Kidney (tissue), 14 donors: ENCODE results near the gene ATXN7L1. TPM values are rescaled to one million over a fixed set of nuclear protein-coding genes. Genes with fewer than 3 reads are reported as not detected.
"Not testable (repeated sequence)": the region's sequence is repeated elsewhere in the genome, so short reads cannot be mapped to it uniquely, and the experiment has no call there.

Source experiments
- DNase-seq, 5 donors: peaks; one replicate each; pipeline ENCODE4 v3.0.0-alpha.2; 2013 to 2020
- FAIRE-seq: peaks from 2 replicates; lab custom pipeline; 2012; peaks lifted over from hg19 to GRCh38; lab: Jason Lieb, UNC
- H3K27ac ChIP-seq, 2 donors: one replicate each; pipeline ENCODE4 v1.7.0; 2013; ENCODE audit warnings: low read depth in 2 of 2, low read length in 2 of 2, inconsistent platforms in 1 of 2
- H3K27me3 ChIP-seq: one replicate; pipeline ENCODE4 v1.7.1; 2013; ENCODE audit warnings: low read length, inconsistent platforms; ENCODE audit not compliant: control insufficient read depth, insufficient read depth
- H3K36me3 ChIP-seq, 3 donors: one replicate each; pipeline versions ENCODE4 v1.7.0 to v1.7.1; 2013; ENCODE audit warnings: low read length in 3 of 3, control low read depth in 1 of 3, inconsistent platforms in 1 of 3; ENCODE audit not compliant: insufficient read depth in 3 of 3, control insufficient read depth in 2 of 3
- H3K4me1 ChIP-seq, 3 donors: one replicate each; pipeline versions ENCODE4 v1.7.0 to v1.7.1; 2013; ENCODE audit warnings: low read length in 3 of 3, inconsistent platforms in 1 of 3, low read depth in 1 of 3; ENCODE audit not compliant: control insufficient read depth in 2 of 3, insufficient read depth in 2 of 3
- H3K4me3 ChIP-seq, 3 donors: one replicate each; pipeline versions ENCODE4 v1.7.0 to v1.8.1; 2013; ENCODE audit warnings: low read length in 3 of 3, control low read depth in 1 of 3, inconsistent platforms in 1 of 3
- H3K9ac ChIP-seq, 3 donors: one replicate each; pipeline versions ENCODE4 v1.7.0 to v1.7.1; 2013; ENCODE audit warnings: low read length in 3 of 3, control low read depth in 1 of 3, inconsistent platforms in 1 of 3
- H3K9me3 ChIP-seq, 3 donors: one replicate each; pipeline versions ENCODE4 v1.7.0 to v1.7.1; 2013; ENCODE audit warnings: low read length in 3 of 3, control low read depth in 1 of 3, inconsistent platforms in 1 of 3; ENCODE audit not compliant: control insufficient read depth in 2 of 3, insufficient read depth in 1 of 3
- intact Hi-C: fragments of 100-400 bp; cut with DNase I; formaldehyde crosslinking; loops from one replicate; pipeline ENCODE4 v1.11.1; 2022
- polyA plus RNA-seq: library from polyadenylated mRNA; stranded (reverse); fragments of 350-450 nt; fragmentation: Illumina TruSeq; extraction: RNeasy Lipid Tissue Mini Kit (QIAGEN cat#74804); gene quantifications from one replicate; pipeline ENCODE4 v1.2.3, GENCODE V29; 2014; ENCODE audit warnings: low read depth, low replicate concordance; ENCODE audit not compliant: insufficient read depth
- total RNA-seq: library from RNA; stranded (reverse); fragmentation: NEBNext Ultra II Directional; extraction: Animal tissue kit (Norgen Biotek cat#: 25700); gene quantifications from one replicate; pipeline ENCODE4 v1.2.1, GENCODE V29; 2021
- TF ChIP-seq, protein P1 (sequence below): IDR thresholded peaks from 3 replicates; pipeline ENCODE4 v1.5.1; 2012; ENCODE audit warnings: mild to moderate bottlenecking, moderate library complexity, borderline replicate concordance; ENCODE audit not compliant: insufficient read depth; ENCODE audit errors: extremely low read depth
- donor health status: control.
- donor health status: control.
- donor health status: control.
- donor health status: control.
- donor health status: control.
- donor health status: DM: yes; HTN: yes; CAD: no.
- donor health status: Normal renal cell carcinoma (clear cell type).

Gene ATXN7L1
- total and polyA plus RNA-seq, 2 donors from 2014 or later: 12.5 to 18.5 TPM

- H3K9me3 ChIP-seq: no peaks in the 10 kb centered on the region
- DNase-seq (peak in 3 of 5 donors; percentile 20 to 54 (median 33)), FAIRE-seq (no peak)
- H3K27me3 ChIP-seq: no peaks in the 10 kb centered on the region
- intact Hi-C loops: no loop called here
- H3K36me3 ChIP-seq: no peaks in the 10 kb centered on the region
- TF ChIP-seq, protein P1, sequence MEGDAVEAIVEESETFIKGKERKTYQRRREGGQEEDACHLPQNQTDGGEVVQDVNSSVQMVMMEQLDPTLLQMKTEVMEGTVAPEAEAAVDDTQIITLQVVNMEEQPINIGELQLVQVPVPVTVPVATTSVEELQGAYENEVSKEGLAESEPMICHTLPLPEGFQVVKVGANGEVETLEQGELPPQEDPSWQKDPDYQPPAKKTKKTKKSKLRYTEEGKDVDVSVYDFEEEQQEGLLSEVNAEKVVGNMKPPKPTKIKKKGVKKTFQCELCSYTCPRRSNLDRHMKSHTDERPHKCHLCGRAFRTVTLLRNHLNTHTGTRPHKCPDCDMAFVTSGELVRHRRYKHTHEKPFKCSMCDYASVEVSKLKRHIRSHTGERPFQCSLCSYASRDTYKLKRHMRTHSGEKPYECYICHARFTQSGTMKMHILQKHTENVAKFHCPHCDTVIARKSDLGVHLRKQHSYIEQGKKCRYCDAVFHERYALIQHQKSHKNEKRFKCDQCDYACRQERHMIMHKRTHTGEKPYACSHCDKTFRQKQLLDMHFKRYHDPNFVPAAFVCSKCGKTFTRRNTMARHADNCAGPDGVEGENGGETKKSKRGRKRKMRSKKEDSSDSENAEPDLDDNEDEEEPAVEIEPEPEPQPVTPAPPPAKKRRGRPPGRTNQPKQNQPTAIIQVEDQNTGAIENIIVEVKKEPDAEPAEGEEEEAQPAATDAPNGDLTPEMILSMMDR: no peak
- H3K9ac ChIP-seq: no peak overlapping the region
- H3K27ac ChIP-seq: no peak overlapping the region
- no peaks in the 10 kb centered on the region for H3K4me1 ChIP-seq
- H3K4me3 ChIP-seq: no peak overlapping the region
Measured at GRCh38 chr7:105885387-105886111, 9.2 kb upstream of the ATXN7L1 start.

DNA sequence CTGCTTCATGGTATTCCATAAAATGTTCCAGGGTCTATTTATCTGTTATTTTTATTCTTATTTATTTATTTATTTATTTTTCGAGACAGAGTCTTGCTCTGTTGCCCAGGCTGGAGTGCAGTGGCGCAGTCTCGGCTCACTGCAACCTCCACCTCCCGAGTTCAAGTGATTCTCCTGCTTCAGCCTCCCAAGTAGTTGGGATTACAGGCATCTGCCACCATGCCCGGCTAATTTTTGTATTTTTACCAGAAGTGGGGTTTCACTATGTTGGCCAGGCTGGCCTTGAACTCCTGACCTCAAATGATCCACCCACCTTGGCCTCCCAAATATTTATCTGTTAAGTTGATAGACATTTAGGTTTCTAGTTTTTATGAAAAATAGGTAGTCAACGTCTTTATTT lies 6.8 kb upstream of the ATXN7L1 start:
- intact Hi-C loops, H3K4me3 ChIP-seq, H3K4me1 ChIP-seq, FAIRE-seq, DNase-seq, H3K27ac ChIP-seq, H3K36me3 ChIP-seq, H3K27me3 ChIP-seq, H3K9me3 ChIP-seq, H3K9ac ChIP-seq: not testable (repeated sequence)

DNA sequence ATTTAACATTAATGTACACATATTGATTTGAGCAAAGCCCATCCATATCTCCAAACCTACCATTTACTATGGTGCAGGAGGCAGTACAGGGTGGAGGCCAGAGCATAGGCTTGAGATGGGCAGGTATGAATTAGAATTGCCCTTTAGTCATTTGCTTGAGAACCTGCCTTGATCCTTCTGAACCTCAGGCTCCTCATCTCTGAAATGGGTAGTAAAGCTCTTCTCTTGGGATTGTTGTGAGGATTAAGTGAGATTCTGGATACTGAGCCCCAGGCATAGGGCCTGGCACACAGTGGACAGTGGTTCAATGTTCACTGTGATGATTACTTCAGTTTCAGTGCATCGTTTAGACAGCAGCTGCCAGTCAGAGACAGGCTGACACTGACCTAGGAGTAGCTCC lies 5.0 kb upstream of the ATXN7L1 start:
- FAIRE-seq (no peak), DNase-seq (no peak)
- Histone ChIP-seq H3K9ac (no peak overlapping the region), H3K9me3 (no peaks in the 10 kb centered on the region), H3K4me1 (peaks cover 0 to 6% (median 0%) of the 10 kb centered on the region in 3 donors), H3K36me3 (no peaks in the 10 kb centered on the region), H3K27me3 (no peaks in the 10 kb centered on the region), H3K27ac (no peak overlapping the region), H3K4me3 (no peak overlapping the region)
- intact Hi-C loops: no loop called here
- TF ChIP-seq, protein P1: no peak

- no peak for FAIRE-seq
- Histone ChIP-seq H3K9ac (no peak overlapping the region), H3K4me3 (no peak overlapping the region), H3K27me3 (no peaks in the 10 kb centered on the region), H3K9me3 (no peaks in the 10 kb centered on the region), H3K36me3 (no peaks in the 10 kb centered on the region), H3K27ac (no peak overlapping the region), H3K4me1 (peaks cover 0 to 6% (median 0%) of the 10 kb centered on the region in 3 donors)
- TF ChIP-seq, protein P1: no peak
- DNase-seq: no peak
- intact Hi-C loops: no loop called here
Measured at GRCh38 chr7:105880571-105881330, 4.4 kb upstream of the ATXN7L1 start.
